8988T (cell line): ENCODE results near the gene POLR3GL.

ENCODE experiments used
- DNase-seq: peaks from one replicate; pipeline ENCODE4 v3.0.0; 2011

POLR3GL gene

DNA sequence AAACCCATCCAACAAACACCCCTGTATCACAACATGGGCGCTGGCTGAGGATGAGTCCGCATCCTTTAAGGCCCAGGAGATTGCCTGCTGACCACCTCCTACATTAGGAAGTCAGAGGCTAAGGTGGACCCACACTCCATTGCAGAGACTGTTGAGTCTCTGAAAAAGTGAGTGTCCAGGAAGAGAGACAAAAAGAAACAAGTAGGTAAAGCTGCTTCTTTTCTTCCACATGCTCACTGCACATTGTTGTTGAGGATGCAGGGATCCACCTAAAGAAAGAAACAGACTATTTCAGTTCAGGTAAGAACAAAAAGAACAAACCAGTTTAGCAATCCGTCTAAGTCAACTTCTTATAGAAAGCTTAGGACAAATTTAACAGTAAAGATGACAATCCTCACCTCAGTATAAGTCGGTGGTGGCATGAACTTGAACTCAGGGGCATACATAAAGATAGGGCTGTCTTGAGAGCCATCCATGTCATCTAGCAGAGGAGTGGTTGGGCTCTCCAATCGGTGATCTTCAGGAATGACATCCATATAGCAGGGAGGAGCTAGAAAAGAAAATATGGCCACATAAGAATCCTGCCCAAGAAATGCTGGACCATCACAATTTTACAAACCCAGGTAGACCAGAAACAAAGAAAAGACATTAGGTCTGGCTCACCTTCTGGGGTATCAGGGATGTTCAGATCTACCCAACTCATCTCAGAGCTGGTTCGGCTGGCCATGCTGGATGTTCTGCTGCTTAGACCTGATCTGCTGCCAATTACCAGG is 29.3 kb downstream of the POLR3GL start:
- DNase-seq, result no peak

DNA sequence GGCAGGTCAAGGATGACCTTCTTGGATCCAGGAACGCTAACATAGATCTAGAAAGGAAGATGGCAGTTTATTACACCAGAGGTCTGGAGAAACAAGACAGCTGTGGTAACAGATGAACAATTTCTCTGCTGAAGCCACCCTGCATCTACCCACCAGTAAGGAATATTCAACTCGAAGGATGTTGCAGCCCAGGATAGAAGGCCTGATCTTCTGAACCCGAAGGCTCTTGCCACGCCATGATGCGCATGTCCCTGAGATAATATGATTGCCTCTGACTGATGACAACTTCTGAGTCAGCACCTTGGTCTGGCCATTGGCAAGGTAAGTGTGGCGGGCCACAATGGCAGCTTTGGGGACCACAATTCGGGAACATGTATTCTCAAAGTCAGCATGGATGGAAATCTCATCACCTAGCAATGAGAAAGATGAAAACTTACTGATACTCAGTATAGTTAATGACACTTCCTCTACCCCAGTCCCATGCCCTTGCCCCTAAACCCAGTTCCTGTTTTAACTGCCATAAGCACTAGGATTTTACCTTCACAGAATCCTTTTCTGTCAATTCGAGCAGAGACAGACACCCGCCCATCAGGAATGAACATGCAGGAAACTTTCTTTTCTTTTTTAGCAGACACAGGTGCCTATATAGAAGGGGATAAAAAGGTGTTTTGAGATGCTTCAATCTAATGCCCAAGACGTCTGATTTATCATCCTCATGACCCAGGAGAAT is 30.1 kb downstream of the POLR3GL start:
- no peak for DNase-seq

DNA sequence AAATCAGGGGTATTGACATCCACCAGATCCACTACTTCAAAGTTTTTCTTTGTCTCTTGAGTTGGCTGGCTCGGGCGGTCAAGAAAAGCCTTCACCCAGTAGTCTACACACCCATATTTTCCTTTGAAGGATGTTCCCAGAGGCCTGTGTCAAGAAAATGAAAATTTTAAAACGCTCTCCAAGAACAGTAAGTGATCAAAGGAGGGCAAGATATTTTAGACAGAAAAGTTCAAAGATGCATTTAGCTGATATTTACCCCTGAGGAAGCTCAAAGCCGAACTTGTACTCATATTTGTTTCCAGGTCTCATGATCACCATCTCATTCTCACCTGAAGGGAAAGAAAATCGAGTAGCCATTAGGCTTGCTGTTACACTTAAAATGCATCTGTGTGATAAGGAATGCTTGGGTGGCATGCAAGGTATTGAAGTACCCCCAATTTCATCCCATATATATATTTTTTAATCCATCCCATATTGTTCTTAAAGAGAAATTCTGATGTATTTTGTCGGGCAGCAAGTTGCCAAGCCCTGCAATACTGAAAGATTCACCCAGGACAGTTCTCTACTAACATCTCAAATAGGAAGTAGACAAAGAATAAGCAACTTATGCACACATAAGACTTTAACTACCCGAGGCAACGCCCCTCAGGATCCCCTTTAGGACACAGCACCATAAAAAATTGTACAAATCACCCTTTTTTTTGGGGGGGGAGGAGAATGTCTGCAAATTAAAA is 30.8 kb downstream of the POLR3GL start:
- no peak for DNase-seq

DNA sequence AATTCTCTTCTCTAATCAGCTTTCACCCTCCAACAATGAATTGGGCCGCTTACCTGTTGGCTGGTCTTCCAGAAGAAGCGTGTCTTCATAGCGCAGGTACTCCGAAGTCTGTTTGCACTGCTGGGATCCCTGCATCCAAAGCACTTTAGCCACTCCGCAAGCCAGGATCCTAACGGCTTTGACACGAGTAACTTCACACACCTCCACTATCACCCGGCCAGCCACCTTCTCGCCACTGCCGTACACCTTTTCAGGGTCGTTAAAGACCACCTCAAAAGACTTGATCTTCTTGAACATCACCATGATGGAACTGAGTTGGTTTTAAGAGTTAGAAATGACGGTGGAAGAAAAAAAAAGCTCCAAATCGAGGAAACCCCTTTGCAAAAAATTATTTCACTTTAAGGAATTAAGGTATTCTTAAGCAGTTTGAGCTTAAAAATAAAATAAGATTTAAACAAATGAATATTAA is 31.5 kb downstream of the POLR3GL start:
- DNase-seq, result no peak

DNA sequence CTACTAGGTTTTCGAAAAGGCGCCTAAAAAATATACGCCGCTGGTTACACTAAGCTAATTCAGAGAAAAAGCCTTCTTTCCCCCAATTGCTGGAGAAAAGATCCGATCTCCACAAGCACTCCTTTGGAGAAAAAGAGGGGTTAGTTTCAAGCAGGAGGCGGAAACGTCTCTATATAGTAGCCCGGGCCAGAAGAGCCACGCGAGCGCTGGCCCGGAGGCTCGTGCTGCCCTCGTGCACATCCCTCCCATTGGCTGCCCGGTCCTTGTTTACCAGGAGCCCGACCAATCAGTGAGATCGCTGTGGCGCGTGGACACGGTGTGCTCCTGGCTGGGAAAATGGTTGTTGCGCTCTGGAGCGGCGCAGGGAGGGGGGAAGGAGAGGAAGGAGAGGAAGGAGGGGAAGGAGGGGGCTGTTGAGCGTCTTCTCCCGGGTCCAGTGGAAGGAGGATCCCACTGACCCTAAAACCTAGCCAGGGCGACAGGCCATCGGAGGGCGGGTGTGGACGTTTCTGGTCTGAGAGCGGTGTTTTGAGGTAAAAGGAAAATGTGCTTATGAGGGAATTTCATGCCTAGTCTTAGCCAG is 32.0 kb downstream of the POLR3GL start, which contains the start of gene TXNIP:
Gene TXNIP, minus strand, starts transcription at position 147 of the 583 bp plus-strand sequence. CDS start 313 bp downstream, outside the sequence.
- DNase-seq, result peak; percentile 89

DNA sequence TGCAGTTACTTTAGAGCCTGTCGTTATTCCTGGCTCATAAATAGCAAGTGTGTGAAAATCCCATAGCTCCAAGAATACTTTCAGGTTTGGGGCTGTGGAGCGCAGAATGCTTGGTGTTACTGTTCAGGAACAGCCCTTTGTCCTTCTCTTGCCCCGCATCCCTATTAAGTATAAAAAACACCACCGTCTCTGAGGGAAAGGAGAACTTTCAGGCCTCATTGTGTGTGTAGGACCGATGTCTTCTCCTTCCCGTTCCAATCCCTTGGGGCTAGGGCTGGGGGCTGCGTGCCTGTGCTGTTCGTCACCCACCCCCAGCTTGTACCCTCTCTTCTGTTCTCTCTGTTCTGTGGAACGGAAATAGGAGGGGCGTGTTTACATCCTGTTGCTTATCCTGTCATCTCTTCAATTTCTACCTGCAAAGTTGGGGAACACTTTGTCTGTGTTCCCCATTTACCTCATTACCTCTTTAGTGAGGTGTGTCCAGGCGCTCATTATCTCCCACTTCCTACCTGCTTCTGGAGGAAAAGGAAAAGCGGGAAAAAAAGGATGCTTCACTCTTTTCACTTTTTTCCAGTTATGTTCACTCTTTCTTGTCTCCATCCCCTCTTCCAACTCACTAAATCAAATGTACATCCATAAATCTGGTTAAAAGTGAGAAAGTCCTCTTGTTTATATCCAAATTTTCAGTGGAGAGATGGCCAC is 32.7 kb downstream of the POLR3GL start:
- no peak for DNase-seq

DNA sequence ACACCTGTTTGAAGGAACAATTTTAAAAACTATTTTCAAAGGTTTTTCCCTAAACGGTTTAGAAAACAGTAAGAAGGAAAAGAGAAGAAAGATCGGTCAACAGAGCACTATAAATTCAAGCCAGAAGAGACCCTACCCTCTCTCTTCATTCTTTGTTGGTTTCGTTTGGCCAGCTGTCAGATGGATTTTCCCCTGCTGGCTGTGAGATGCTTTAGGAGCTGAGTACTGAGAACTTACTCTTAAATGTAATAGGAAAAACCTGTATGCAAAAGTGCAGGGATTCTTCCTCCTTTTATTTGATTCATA is 33.2 kb downstream of the POLR3GL start:
- DNase-seq, result no peak

DNA sequence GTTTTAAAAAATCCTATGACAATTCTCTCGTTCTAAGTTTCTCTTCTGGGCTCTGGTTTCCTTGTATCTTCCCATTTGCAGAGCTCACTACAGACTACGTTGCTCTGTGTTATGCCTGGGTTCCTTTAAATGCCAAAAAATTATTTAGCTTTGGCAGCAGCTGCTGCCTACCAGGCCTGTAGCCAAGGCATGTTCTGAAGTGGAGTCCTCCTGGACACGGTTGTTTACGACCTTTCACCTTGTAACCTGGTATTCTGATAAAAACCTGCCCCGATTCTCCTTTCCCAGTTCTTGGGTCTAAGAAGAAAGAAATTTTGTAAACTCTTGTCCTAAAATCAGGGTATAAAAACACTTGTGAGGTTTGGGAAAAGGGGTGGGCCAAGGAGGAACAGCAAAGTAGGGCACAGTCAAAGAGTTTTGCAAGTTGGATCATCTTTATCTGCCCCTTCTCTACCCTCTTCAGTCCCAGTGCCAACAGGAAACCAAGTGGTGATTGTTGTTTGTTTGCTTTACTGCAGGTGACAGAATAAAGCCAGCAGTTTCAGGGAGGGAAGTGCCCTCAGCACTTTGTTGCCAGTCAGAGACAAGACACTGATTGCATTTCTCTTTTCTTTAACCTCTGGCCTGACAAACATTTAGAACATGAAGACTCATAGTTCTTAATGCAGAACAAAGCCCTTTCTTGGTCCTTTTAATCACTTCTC is 35.0 kb downstream of the POLR3GL start:
- DNase-seq, result no peak

DNA sequence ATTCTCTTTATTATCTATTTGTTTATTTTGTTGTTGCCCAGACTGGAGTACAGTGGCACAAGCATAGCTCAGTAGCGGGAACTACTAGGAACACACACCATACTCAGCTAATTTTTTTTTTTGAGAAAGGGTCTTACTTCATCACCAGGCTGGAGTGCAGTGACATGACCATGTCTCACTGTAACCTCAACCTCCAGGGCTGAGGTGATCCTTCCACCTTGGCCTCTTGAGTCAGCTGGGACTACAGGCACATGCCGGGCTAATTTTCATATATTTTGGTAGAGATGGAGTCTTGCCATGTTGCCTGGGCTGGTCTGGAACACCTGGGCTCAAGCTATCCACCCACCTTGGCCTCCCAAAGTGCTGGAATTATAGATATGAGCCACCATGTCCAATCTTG is 37.2 kb downstream of the POLR3GL start:
- no peak for DNase-seq

DNA sequence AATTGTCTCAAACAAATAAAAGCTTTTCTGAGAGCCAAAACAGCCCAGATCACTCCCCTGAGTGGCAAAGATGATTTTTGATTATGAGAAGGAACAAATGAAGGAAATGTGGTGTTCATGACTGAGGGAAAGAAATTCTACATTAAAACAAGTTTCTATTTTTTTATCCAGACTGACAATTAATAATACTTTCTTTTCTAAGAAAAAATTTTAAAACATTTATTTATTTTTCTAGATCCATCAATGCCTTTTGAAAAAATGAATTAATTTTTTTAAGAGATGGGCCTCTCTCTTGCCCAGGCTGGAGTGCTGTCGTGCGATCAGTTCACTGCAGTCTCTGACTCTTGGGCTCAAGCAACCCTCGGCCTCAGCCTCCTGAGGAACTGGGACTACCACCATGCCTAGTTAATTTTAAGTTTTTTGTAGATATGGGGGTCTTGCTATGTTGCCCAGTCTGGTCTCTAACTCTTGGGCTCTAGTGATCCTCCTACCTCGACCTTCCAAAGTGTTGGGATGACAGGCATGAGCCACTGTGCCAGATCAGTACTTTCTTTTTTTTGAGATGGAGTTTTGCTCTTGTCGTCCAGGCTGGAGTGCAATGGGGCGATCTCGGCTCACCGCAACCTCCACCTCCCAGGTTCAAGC is 43.1 kb downstream of the POLR3GL start:
- DNase-seq, result peak; percentile 37

DNA sequence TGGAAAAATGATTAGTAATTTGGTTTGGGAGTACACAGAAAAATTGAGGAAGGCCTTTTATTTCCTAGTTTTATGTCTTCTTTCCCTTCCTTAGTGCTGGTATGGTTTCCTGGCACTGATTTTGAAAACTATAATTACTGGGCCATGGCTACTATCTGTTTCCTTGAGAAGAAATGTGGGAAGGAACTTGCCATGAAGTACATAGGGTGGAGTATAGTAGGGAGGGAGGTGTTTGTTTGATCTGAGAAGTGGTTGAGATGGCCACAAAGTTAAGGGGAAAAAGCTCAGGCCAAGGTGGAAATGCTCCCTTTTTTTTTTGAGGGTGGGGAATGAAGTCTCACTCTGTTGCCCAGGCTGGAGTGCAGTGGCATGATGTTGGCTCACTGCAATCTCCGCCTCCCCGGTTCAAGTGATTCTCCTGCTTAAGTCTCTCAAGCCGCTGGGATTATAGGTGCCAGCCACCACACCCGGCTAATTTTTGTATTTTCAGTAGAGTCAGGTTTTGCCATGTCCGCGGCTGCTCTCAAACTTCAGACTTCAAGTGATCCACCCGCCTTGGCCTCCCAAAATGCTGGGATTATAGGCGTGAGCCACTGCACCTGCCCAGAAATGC is 45.7 kb downstream of the POLR3GL start:
- no peak for DNase-seq

DNA sequence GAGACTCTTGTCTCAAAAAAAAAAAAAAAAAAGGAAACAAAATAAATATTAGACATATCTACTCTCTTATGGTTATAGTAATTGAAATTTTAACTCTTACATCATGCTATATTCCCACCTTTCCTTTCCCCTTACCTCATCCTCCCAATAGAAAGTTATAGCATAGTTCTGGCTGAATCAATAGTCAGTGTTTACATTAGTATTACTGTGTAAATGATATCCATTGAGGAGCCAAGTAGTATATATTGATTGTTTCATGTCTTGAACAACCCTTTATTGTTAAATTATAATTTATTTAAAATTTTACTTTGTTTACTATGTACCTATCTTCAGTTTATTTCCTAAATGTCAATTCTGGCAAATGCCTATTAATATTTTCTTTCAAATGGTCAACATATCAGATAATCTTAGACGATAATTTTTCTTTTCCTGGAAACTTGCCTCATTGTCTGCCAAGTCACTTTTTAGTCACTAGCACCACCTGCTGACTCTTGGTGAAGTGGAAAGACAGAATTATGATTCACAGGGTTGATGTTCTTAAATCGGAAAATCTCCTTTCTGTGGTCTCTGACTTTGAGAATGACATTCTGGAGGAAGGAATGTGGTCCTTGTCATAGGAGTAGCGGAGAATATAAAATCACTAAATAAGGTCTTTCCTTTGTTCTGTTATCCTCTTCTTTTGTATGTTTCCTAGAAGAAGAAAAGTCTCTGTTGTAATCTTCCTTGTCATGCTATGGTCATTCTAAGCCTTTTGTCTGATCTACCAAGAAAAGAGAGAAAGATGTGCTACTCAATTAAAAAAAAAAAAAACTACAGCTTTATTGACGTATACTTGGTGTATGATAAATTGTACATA is 48.4 kb downstream of the POLR3GL start:
- DNase-seq, result peak; percentile 34

DNA sequence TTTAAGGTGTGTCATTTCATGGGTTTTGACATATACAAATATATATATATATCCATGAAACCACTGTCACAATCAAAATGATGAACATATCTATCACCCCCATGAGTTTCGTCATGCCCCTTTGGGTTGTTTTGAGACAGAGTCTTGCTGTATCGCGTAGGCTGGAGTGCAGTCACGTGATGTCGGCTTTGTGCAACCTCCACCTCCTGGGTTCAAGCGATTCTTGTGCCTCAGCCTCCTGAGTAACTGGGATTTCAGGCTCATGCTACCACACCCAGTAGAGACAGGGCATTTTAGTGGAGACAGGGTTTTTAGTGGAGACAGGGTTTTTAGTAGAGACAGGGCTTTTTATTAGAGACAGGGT is 49.1 kb downstream of the POLR3GL start:
- DNase-seq, result no peak

DNA sequence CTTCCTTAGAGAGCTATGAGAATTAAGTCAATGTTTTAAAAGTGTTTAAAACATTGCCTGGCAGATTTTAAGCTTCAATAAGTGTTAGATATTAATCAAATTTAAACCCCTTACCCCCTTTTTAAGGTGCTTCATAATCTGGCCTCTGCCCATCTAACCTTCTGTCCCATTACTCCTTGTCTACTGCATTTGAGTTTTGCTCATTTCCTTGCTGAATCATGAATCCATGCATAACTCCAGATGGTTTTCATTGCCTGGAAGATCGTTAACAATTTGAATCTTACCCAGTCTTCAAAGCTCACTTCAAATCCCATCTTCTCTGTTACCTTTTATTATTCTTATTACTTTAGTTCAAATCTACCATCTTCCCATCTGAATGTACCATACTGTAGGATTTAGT is 52.4 kb downstream of the POLR3GL start:
- no peak for DNase-seq

DNA sequence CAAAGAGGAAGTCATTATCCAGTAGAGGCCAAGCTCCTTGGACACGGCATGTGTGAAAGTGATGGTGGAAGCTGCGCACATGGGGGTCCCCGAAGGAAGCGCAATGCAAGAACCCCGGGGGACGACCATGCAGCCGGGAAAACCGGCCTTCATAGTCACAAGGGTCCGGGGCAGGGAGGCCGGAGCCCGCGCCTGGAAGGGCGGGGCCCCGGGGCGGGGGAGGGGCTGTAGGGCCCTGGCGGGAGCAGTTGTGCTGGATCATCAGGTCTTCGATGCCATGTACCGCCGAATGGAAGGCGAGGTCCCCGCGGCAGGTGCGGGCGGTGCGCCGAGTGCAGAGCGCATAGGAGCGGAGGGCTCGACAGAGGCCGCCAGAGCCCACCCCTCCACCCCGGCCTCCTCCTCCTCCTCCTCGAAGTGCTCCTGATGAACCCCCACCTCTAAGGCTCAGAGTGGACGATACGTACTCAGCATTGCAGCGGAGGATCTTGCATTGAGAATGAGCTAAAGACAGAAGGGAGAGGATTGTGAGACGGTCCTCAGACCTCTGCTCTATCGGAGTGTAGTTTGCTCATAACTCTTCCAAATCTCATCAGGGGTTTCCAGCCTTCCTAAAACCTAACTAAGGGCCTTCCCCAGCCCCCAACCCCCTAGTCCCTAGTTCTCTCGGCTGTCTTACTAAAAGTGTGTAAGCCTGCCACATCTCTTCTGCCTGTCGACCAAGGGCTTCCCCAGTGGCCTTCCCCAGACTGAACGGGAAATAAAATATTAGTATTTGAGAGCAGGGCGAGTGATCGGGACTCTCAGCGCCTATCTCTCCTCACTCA is 55.0 kb downstream of the POLR3GL start:
- no peak for DNase-seq

DNA sequence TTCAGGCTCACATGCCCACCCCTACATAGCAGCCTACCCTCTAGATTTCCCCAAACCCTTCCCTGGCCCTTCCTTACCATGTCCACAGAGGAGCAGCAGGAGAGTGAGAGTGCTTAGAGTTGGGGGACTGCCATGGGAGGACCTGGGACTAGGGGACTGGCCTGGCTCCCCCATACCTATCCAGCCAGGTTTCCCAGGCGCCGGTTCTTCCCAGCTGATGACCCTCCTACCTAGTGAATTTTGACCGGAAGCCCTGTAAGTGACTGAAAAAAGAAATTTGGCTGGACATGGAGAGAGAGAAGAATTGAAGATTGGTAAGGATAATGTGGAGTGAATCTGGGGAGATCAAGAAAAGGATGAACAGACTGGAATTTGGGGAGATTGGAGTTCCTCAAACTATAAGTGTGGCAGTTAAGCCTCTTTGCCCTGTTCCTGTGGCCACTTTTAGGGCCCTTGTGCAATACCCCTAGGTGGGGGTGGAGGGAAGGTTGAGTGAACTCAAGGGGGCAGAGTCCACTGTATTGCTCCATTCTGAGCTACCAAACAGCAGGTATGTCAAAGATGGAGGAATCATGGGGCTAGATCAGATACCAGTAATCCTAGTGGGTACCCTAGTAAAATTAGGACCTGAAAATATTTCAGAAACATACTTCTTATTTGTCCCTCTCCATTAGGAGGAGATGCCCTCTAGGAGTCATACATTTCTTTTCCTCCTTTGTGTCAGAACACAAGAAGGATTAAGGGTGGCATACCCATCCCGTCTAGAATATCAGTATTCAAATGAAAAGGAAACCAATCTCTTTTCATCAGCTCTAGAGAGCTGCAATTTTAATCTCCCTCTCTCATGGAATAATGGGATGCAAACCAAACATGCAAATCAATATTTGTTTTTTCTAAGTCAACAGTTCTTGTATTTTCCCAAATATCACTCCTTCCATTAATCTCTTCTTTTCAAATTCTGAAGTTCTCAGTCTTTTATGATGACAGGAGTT is 55.9 kb downstream of the POLR3GL start:
- DNase-seq, result no peak

DNA sequence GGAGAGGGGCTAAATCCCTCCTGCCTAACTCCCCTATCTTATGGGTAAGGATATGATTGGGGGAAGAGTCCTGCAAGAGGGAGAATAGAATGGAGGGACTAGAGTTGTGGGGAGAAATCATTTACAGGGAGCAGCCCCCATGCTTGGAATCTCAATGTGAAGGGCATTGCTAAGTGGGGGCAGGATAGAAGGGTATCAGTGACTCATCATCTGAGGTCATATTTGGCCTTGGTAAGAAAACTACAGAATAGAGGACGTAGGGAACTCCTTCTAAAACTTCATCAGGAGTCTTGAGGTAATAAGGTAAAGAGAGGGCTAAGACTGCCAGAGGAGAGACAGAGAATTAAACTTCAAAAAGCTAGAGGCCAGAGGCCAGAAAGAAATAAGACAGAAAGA is 56.6 kb downstream of the POLR3GL start:
- no peak for DNase-seq
